H9 (cell line): ENCODE measurements around the gene ASB15. TPM values are rescaled to one million over a fixed set of nuclear protein-coding genes. Genes with fewer than 3 reads are reported as not detected.

Source experiments
- DNase-seq: peaks from one replicate; pipeline ENCODE4 v3.0.0-alpha.2; 2017
- H2AFZ ChIP-seq: one replicate; pipeline ENCODE4 v1.6.1; 2013; ENCODE audit warnings: mild to moderate bottlenecking, low read length, control low read depth, moderate library complexity
- H2AK5ac ChIP-seq: 2 replicates; pipeline ENCODE4 v1.6.1; 2013; ENCODE audit warnings: low read length, control low read depth, mixed read lengths; ENCODE audit not compliant: insufficient read length
- H2BK120ac ChIP-seq: one replicate; pipeline ENCODE4 v1.6.1; 2013; ENCODE audit warnings: low read depth, mild to moderate bottlenecking, low read length, control low read depth, inconsistent platforms; ENCODE audit not compliant: poor library complexity, severe bottlenecking
- H2BK12ac ChIP-seq: 2 replicates; pipeline ENCODE4 v1.6.1; 2013; ENCODE audit warnings: low read length, control low read depth, mixed read lengths, low read depth; ENCODE audit not compliant: insufficient read length
- H2BK15ac ChIP-seq: 2 replicates; pipeline ENCODE4 v1.6.1; 2013; ENCODE audit warnings: low read depth, low read length, control low read depth
- H2BK20ac ChIP-seq: one replicate; pipeline ENCODE4 v1.6.1; 2013; ENCODE audit warnings: low read depth, mild to moderate bottlenecking, low read length, control low read depth, inconsistent platforms; ENCODE audit not compliant: poor library complexity, severe bottlenecking
- H2BK5ac ChIP-seq: 2 replicates; pipeline ENCODE4 v1.6.1; 2013; ENCODE audit warnings: low read length, control low read depth, mixed read lengths; ENCODE audit not compliant: insufficient read length
- H3K14ac ChIP-seq: 2 replicates; pipeline ENCODE4 v1.6.1; 2013; ENCODE audit warnings: low read length, control low read depth; ENCODE audit not compliant: insufficient read depth
- H3K18ac ChIP-seq: 2 replicates; pipeline ENCODE4 v1.6.1; 2013; ENCODE audit warnings: low read depth, mild to moderate bottlenecking, mixed read lengths, low read length, control low read depth; ENCODE audit not compliant: insufficient read length
- H3K23ac ChIP-seq: 2 replicates; pipeline ENCODE4 v1.6.1; 2013; ENCODE audit warnings: low read length, control low read depth, mixed read lengths, low read depth; ENCODE audit not compliant: insufficient read length
- H3K23me2 ChIP-seq: 2 replicates; pipeline ENCODE4 v1.6.1; 2013; ENCODE audit warnings: low read depth, mild to moderate bottlenecking, mixed read lengths, low read length, control low read depth; ENCODE audit not compliant: insufficient read length, poor library complexity, severe bottlenecking
- H3K27ac ChIP-seq: 2 replicates; pipeline ENCODE4 v1.5.1; 2013; ENCODE audit warnings: low read length, control low read depth, mixed read lengths, low read depth; ENCODE audit not compliant: insufficient read length
- H3K27me3 ChIP-seq: 2 replicates; pipeline ENCODE4 v1.6.1; 2013; ENCODE audit warnings: low read length, control low read depth, inconsistent platforms; ENCODE audit not compliant: insufficient read depth
- H3K4ac ChIP-seq: 2 replicates; pipeline ENCODE4 v1.6.1; 2013; ENCODE audit warnings: low read depth, mild to moderate bottlenecking, control low read depth, inconsistent platforms, low read length, moderate library complexity
- H3K4me1 ChIP-seq: 2 replicates; pipeline ENCODE4 v1.6.1; 2013; ENCODE audit warnings: low read length, control low read depth, inconsistent platforms; ENCODE audit not compliant: insufficient read depth
- H3K4me2 ChIP-seq: 2 replicates; pipeline ENCODE4 v1.6.1; 2013; ENCODE audit warnings: low read length, control low read depth, mixed read lengths; ENCODE audit not compliant: insufficient read length, insufficient read depth
- H3K56ac ChIP-seq: 2 replicates; pipeline ENCODE4 v1.6.1; 2013; ENCODE audit warnings: low read depth, mild to moderate bottlenecking, mixed read lengths, low read length, control low read depth; ENCODE audit not compliant: insufficient read length
- H3K79me1 ChIP-seq: 2 replicates; pipeline ENCODE4 v1.6.1; 2013; ENCODE audit warnings: low read depth, mild to moderate bottlenecking, moderate library complexity, low read length, control low read depth, inconsistent platforms; ENCODE audit not compliant: insufficient read depth, poor library complexity, severe bottlenecking
- H3K79me2 ChIP-seq: 2 replicates; pipeline ENCODE4 v1.6.1; 2013; ENCODE audit warnings: low read length, control low read depth, inconsistent platforms; ENCODE audit not compliant: insufficient read depth
- H3K9ac ChIP-seq: 2 replicates; pipeline ENCODE4 v1.6.1; 2013; ENCODE audit warnings: low read length, control low read depth, mixed read lengths; ENCODE audit not compliant: insufficient read length; ENCODE audit errors: extremely low read depth
- H3K9me3 ChIP-seq: one replicate; pipeline ENCODE4 v1.6.1; 2013; ENCODE audit warnings: low read depth, low read length, inconsistent platforms; ENCODE audit not compliant: control insufficient read depth
- H3T11ph ChIP-seq: one replicate; pipeline ENCODE4 v1.6.1; 2013; ENCODE audit warnings: mild to moderate bottlenecking, low read length, control low read depth, inconsistent platforms
- H4K20me1 ChIP-seq: one replicate; pipeline ENCODE4 v1.6.1; 2013; ENCODE audit not compliant: control insufficient read depth, insufficient read length, insufficient read depth
- H4K5ac ChIP-seq: 2 replicates; pipeline ENCODE4 v1.6.1; 2013; ENCODE audit warnings: low read depth, mild to moderate bottlenecking, mixed read lengths, low read length, control low read depth; ENCODE audit not compliant: insufficient read length
- H4K8ac ChIP-seq: replicated peaks from 2 replicates; pipeline ENCODE4 v1.6.1; 2013; ENCODE audit warnings: low read length, control low read depth, mixed read lengths, low read depth; ENCODE audit not compliant: insufficient read length
- H4K91ac ChIP-seq: 2 replicates; pipeline ENCODE4 v1.6.1; 2013; ENCODE audit warnings: low read depth, mild to moderate bottlenecking, moderate library complexity, mixed read lengths, low read length, control low read depth; ENCODE audit not compliant: insufficient read length
- H3K27ac Mint-ChIP-seq, 3 experiments: 2 replicates in 2 of 3; 3 replicates in 1 of 3; pipeline ENCODE4 v1.8.0; 2020 to 2021; ENCODE audit warnings: mixed read lengths in 3 of 3, mild to moderate bottlenecking in 1 of 3, moderate library complexity in 1 of 3
- H3K27me3 Mint-ChIP-seq: 2 replicates; pipeline ENCODE4 v1.8.0; 2021; ENCODE audit warnings: low read depth, mild to moderate bottlenecking, moderate library complexity, mixed read lengths
- H3K36me3 Mint-ChIP-seq, 3 experiments: 2 replicates in 2 of 3; 3 replicates in 1 of 3; pipeline ENCODE4 v1.8.0; 2020 to 2021; ENCODE audit warnings: low read depth in 3 of 3, mixed read lengths in 3 of 3; ENCODE audit not compliant: insufficient read depth in 1 of 3
- H3K4me1 Mint-ChIP-seq, 2 experiments: 2 replicates each; pipeline ENCODE4 v1.8.0; 2020; ENCODE audit warnings: mixed read lengths in 2 of 2
- H3K4me3 Mint-ChIP-seq, 2 experiments: 2 replicates in 1 of 2; 3 replicates in 1 of 2; pipeline ENCODE4 v1.8.0; 2020 to 2021; ENCODE audit warnings: mild to moderate bottlenecking in 2 of 2, mixed read lengths in 2 of 2, moderate library complexity in 1 of 2
- H3K9me3 Mint-ChIP-seq, 2 experiments: 2 replicates in 1 of 2; 3 replicates in 1 of 2; pipeline ENCODE4 v1.8.0; 2020; ENCODE audit warnings: mild to moderate bottlenecking in 2 of 2, mixed read lengths in 2 of 2, moderate library complexity in 1 of 2
- WGBS: extraction: QIAGEN DNeasy Blood & Tissue Kit; methylation state at CpG from one replicate; pipeline ENCODE4 v1.1.7; 2013; ENCODE audit warnings: missing lambda C conversion rate, low lambda C conversion rate, mixed read lengths; ENCODE audit not compliant: insufficient read length; ENCODE audit errors: extremely low coverage; 5-methylcytosine and 5-hydroxymethylcytosine counted together
- total RNA-seq: library from RNA; stranded (reverse); gene quantifications from 2 replicates; pipeline ENCODE4 v1.2.1, GENCODE V29; 2021
- TF ChIP-seq, protein P1 (sequence below): fragments of 200-600 bp; sonication (generic); conservative IDR thresholded peaks from 3 replicates; pipeline ENCODE4 v1.8.0; 2021; ENCODE audit warnings: antibody characterized with exemption, mild to moderate bottlenecking

ASB15 gene
- total RNA-seq, 1 experiment from 2014 or later = not detected

DNA sequence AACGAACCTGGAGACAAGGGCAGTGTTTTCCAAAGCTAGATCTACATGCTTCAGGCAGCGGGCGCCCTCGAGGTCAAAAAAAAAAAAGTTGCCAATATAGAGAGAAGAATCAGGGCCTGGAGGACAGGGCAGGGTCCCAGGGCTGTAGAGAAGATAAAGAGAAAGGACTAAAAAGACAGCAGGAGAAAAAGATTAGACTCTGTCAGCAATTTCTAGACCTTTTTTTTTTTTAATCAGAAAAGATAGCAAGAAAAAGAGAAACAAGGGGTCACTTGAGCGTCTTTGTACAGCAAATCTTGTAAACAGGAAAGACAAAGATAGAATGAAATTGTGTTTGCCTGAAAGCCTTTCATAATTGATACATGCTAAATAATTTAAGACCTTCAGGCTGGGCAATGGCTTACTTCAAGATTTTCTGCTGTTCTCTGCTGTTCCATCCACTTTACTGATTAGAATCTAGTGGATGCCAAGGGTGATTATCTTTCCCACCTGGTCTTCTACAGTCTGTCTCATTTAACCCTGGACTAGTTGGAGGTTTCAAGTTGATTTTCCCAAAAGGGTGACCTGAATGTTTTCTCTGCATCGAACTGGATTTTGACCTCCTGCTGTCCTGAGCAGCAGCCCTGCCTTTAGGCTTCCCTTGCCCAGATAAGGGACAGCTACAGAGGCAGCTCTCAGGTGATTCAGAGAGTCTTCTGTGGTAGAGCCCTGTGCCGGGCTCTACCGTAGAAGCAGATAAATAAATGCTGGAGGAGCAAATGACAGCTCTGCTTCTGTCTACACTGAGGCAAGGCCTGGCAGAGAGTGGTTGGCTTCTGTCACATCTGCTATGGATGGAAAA is 59.1 kb downstream of the ASB15 start:
- no peak overlapping the region for H3K4ac ChIP-seq
- Mint-ChIP-seq H3K36me3 (no peaks in the 10 kb centered on the region; a peak in 1 of 7 replicates), H3K27me3 (no peaks in the 10 kb centered on the region), H3K4me3 (no peak overlapping the region), H3K4me1 (peaks cover 10 to 22% of the 10 kb centered on the region in 2 experiments), H3K9me3 (no peaks in the 10 kb centered on the region), H3K27ac (peak overlapping the region in 1 of 3 experiments; percentile 86; a peak in 1 of 7 replicates)
- no CpG with 5 or more reads among the region's 8 CpGs for WGBS
- H2BK5ac ChIP-seq = no peak overlapping the region
- no peaks in the 10 kb centered on the region for H3K79me2 ChIP-seq
- no peak overlapping the region for H2BK20ac ChIP-seq
- H3K23ac ChIP-seq = no peak overlapping the region
- H3K9me3 ChIP-seq = no peaks in the 10 kb centered on the region
- H4K91ac ChIP-seq = no peak overlapping the region
- no peaks in the 10 kb centered on the region for H3K23me2 ChIP-seq
- no peak overlapping the region for H3K14ac ChIP-seq
- H2BK120ac ChIP-seq = no peak overlapping the region
- no peak overlapping the region for H4K5ac ChIP-seq
- H3K4me1 ChIP-seq = no peaks in the 10 kb centered on the region
- no peak overlapping the region for H3K56ac ChIP-seq
- no peak overlapping the region for H2BK12ac ChIP-seq
- no peaks in the 10 kb centered on the region for H3K79me1 ChIP-seq
- H2AK5ac ChIP-seq = no peak overlapping the region
- TF ChIP-seq, protein P1, sequence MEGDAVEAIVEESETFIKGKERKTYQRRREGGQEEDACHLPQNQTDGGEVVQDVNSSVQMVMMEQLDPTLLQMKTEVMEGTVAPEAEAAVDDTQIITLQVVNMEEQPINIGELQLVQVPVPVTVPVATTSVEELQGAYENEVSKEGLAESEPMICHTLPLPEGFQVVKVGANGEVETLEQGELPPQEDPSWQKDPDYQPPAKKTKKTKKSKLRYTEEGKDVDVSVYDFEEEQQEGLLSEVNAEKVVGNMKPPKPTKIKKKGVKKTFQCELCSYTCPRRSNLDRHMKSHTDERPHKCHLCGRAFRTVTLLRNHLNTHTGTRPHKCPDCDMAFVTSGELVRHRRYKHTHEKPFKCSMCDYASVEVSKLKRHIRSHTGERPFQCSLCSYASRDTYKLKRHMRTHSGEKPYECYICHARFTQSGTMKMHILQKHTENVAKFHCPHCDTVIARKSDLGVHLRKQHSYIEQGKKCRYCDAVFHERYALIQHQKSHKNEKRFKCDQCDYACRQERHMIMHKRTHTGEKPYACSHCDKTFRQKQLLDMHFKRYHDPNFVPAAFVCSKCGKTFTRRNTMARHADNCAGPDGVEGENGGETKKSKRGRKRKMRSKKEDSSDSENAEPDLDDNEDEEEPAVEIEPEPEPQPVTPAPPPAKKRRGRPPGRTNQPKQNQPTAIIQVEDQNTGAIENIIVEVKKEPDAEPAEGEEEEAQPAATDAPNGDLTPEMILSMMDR = no peak
- no peak overlapping the region for H2AFZ ChIP-seq
- no peak overlapping the region for H3K27ac ChIP-seq
- DNase-seq = no peak
- no peak overlapping the region for H3K4me2 ChIP-seq
- no peak overlapping the region for H3K18ac ChIP-seq
- H3K27me3 ChIP-seq = no peaks in the 10 kb centered on the region
- H2BK15ac ChIP-seq = no peak overlapping the region
- no peak overlapping the region for H3K9ac ChIP-seq
- no peak overlapping the region for H4K8ac ChIP-seq
- no peaks in the 10 kb centered on the region for H4K20me1 ChIP-seq
- H3T11ph ChIP-seq = no peak overlapping the region
